Neural cell (in vitro differentiated cells): ENCODE measurements around the gene SV2B.

Experiments
- EP300 ChIP-seq: fragments of 450-650 bp; conservative IDR thresholded peaks from 2 replicates; pipeline ENCODE4 v1.6.1; 2014; ENCODE audit warnings: antibody characterized with exemption, mild to moderate bottlenecking, moderate library complexity; ENCODE audit not compliant: poor library complexity, severe bottlenecking
- EZH2 ChIP-seq: fragments of 200-600, 300-800 bp; shearing (Covaris generic), sonication (generic); IDR thresholded peaks from 2 replicates; pipeline ENCODE4 v1.6.1; 2014; ENCODE audit warnings: antibody characterized with exemption, low read length, borderline replicate concordance, mild to moderate bottlenecking; ENCODE audit not compliant: insufficient read depth, poor library complexity, severe bottlenecking
- POLR2AphosphoS5 ChIP-seq: IDR thresholded peaks from 2 replicates; pipeline ENCODE4 v1.6.1; 2012
- TF ChIP-seq, protein P1 (sequence below): fragments of 450-650 bp; IDR thresholded peaks from 2 replicates; pipeline ENCODE4 v1.5.1; 2014; ENCODE audit warnings: antibody characterized with exemption, mild to moderate bottlenecking, moderate library complexity; ENCODE audit not compliant: poor library complexity, severe bottlenecking
- TF ChIP-seq, protein P2 (sequence below): IDR thresholded peaks from 2 replicates; pipeline ENCODE4 v1.6.1; 2012; ENCODE audit warnings: borderline replicate concordance

- TF ChIP-seq POLR2AphosphoS5 (no peak), EP300 (no peak), EZH2 (no peak)
- TF ChIP-seq, protein P1, sequence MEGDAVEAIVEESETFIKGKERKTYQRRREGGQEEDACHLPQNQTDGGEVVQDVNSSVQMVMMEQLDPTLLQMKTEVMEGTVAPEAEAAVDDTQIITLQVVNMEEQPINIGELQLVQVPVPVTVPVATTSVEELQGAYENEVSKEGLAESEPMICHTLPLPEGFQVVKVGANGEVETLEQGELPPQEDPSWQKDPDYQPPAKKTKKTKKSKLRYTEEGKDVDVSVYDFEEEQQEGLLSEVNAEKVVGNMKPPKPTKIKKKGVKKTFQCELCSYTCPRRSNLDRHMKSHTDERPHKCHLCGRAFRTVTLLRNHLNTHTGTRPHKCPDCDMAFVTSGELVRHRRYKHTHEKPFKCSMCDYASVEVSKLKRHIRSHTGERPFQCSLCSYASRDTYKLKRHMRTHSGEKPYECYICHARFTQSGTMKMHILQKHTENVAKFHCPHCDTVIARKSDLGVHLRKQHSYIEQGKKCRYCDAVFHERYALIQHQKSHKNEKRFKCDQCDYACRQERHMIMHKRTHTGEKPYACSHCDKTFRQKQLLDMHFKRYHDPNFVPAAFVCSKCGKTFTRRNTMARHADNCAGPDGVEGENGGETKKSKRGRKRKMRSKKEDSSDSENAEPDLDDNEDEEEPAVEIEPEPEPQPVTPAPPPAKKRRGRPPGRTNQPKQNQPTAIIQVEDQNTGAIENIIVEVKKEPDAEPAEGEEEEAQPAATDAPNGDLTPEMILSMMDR: no peak
- TF ChIP-seq, protein P2, sequence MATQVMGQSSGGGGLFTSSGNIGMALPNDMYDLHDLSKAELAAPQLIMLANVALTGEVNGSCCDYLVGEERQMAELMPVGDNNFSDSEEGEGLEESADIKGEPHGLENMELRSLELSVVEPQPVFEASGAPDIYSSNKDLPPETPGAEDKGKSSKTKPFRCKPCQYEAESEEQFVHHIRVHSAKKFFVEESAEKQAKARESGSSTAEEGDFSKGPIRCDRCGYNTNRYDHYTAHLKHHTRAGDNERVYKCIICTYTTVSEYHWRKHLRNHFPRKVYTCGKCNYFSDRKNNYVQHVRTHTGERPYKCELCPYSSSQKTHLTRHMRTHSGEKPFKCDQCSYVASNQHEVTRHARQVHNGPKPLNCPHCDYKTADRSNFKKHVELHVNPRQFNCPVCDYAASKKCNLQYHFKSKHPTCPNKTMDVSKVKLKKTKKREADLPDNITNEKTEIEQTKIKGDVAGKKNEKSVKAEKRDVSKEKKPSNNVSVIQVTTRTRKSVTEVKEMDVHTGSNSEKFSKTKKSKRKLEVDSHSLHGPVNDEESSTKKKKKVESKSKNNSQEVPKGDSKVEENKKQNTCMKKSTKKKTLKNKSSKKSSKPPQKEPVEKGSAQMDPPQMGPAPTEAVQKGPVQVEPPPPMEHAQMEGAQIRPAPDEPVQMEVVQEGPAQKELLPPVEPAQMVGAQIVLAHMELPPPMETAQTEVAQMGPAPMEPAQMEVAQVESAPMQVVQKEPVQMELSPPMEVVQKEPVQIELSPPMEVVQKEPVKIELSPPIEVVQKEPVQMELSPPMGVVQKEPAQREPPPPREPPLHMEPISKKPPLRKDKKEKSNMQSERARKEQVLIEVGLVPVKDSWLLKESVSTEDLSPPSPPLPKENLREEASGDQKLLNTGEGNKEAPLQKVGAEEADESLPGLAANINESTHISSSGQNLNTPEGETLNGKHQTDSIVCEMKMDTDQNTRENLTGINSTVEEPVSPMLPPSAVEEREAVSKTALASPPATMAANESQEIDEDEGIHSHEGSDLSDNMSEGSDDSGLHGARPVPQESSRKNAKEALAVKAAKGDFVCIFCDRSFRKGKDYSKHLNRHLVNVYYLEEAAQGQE: no peak
These were observed 163.8 kb downstream of the SV2B start for GRCh38 chr15:91263632-91264531.
